CD4-positive, alpha-beta T cell treated with Interleukin-1 beta for 1 hour (primary cell): ENCODE data around the gene SLC17A3.

Experiments used
- DNase-seq, 2 donors: peaks; one replicate each; pipeline ENCODE4 v3.0.0-alpha.2; 2020 to 2022

Gene SLC17A3

DNA sequence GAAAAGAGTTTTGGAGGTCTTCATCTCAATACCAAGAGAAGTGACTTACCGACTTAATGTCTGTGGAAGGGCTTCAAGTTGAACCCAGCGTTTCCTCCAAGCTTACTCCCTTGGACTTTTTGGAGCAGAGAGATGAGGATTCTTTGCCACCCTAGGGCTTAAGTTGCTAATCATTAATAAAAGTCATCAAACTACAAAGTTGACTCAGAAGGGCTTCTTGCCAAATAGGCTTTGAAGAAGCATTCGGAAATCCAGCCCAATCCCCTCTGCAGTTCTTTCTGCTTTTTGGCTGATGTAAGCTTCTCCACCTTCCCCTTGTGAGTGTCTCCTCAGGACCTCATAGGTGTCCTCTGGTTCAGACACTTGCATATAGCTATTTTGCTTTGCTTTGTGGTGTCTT lies at the start of gene SLC17A3:
TSS of gene SLC17A3 (minus strand) at position 126 of the 400 bp plus-strand sequence. CDS start 5,856 bp downstream, outside the sequence.
- no peak for DNase-seq

DNA sequence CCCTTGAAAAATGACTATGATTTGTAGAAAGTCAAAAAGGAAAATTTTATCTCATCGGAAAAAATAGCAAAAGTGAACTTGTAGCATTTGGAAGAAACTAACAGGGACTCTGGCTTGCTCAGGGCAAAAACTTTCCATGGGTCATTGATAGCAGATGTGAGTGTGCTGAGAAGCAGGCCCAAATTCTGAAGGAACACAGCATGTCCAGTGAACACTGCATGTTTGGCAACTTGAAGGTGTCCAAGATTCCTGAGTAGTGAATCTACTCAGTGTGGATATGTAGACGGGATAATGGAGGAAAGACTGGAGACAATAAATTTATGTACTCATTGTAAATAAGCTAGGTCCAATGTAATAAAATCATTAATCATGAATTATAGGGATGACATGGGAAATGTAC lies 48.3 kb upstream of the SLC17A3 start:
- DNase-seq, result no peak

DNA sequence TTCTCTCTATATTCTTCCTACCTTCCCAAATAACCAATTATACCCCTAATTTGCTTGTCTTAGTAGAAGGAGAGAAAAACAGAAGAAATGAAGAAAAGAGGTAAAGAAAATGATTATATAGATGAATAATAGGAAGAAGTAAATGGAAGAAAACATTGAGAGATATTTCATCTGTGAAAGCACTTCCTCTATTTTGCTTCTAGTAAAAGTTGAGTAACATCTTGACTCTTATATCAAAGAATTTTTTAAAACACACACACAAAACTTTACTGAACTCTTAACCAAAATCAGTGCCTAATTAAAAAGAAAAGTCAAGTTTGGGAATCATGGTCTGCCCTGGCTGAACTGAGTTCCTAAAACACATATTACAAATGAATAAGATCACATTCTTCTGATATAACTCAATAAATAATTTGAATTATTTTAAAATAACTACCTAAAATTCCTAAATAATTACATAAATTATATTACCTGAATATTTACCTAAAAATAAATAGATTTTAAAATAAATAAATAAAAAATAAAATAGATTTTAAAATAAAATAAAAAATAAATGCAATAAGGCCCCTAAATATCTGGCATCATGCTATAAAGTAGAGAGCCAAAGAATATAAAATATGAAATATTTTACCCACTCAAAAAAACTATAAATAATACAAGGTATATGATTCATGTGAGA lies 47.6 kb upstream of the SLC17A3 start:
- DNase-seq, result no peak

DNA sequence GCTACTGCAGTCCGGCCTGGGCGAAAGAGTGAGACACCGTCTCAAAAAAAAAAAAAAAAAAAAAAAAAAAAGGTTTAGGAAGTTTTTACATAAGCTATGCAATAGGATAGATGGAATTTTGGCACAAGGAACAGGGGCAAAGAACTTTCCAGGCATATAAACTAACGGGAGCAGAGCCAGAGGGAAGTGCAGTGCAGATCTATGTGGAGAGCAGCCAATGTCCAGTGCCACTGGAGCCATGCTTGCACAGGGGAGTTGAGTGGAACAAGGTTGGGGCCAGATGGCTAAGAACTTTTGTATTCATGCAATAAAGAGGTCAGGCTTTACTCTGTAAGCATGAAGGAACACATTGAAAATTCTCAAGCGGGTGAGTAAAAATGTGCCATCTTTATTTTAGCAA lies 45.6 kb upstream of the SLC17A3 start:
- DNase-seq, result no peak

GRCh38 chr6:25918083-25918683 lies 44.1 kb upstream of the SLC17A3 start:
- no peak for DNase-seq

- no peak for DNase-seq
Observed at GRCh38 chr6:25916789-25917490, 42.9 kb upstream of the SLC17A3 start.

GRCh38 chr6:25916330-25916729 lies 42.3 kb upstream of the SLC17A3 start:
- DNase-seq, result no peak

DNA sequence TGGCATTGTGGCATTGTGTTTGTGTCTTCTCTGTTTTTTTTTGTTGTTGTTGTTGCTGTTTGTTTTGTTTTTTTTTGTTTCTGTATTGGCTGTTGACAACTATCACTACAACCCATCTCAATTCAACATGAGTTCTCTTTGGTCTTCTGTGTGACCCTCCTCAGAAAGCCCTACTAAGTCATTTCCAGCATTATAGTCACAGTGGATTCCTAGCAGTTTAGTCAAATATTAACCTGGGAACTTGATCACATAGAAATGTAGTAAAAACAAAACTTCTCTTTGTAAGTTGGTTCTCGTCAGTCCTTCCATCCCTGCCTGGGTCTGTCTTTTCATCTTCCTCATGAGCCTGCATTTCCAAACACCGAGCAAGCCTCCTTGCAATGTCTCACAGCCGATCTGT lies 39.7 kb upstream of the SLC17A3 start:
- no peak for DNase-seq

DNA sequence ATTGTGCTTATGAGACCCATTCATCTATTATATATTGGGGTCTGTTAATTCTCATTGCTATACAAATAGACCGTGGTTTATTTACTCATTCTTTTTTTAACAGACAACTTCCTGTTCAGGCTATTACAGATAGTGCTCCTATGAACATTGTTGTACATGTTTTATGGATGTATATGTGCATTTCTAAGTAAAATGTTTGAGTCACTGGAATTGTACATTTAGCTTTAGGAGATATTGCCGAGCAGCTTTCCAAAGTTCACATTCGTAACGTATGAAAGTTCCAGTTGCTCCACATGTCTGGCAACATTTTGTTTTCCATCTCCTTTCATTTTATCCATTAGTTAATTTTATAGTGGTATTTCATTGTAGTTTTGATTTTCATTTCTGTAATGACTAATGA lies 37.3 kb upstream of the SLC17A3 start:
- no peak for DNase-seq

- DNase-seq, result no peak
Observed at GRCh38 chr6:25907475-25908014, 33.5 kb upstream of the SLC17A3 start.

- DNase-seq, result no peak
Observed at GRCh38 chr6:25903467-25904099, 29.5 kb upstream of the SLC17A3 start.

DNA sequence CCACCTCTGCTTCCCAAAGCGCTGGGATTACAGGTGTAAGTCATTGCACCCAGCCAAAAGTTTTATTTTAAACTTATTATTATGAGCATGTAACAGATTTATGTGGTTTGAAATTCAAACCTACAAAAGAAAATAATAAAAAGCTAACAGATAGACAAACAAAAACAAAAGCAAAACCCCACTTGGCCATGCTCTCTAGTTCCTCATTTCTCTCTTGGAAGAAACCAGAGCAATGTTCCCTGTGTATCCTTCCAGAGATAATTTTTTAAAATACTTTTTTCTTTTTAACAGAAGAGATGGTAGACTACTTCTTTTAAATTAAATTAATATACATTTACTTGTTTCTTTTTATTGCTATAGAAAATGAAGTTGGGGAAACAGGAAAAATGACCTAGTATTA lies 28.0 kb upstream of the SLC17A3 start:
- DNase-seq, result no peak

DNA sequence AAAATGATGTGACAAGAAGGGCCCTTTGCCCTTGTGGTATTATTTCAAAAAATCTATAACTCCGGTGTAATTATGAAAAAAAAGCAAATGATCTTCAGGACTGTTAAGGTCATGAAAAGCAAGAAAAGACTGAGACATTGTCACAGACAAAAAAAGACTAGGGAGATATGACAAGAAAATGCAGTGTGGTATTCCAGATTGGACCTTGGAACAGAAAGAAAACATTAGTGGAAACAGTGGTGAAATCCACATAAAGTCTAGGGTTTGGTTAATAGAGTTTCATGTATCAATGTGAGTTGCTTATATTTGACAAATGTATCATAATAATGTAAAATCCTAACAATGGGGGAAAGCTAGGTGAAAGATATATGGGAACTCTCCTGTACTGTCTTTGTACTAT lies 26.8 kb upstream of the SLC17A3 start:
- no peak for DNase-seq

- no peak for DNase-seq
Observed at GRCh38 chr6:25899580-25900408, 25.8 kb upstream of the SLC17A3 start.

DNA sequence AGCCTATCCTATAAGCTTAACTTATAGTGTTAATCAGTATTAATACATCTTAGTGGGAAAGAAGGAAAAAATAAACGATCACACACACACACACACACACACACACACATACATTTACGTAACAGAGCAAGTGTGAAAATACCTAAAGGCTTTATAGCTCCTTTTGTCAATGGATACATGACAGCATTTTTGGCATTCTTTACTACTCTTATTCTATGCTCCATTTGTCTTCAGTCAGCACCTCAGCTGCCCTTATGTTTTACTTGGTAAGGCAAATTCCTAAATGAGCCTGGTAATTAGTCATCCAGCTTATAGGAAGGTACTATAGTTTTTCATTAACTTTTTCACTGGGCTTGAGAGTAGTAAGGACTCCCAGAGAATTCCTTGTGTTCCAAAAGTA lies 25.1 kb upstream of the SLC17A3 start:
- no peak for DNase-seq

- no peak for DNase-seq
Observed at GRCh38 chr6:25898289-25898977, 24.4 kb upstream of the SLC17A3 start.

DNA sequence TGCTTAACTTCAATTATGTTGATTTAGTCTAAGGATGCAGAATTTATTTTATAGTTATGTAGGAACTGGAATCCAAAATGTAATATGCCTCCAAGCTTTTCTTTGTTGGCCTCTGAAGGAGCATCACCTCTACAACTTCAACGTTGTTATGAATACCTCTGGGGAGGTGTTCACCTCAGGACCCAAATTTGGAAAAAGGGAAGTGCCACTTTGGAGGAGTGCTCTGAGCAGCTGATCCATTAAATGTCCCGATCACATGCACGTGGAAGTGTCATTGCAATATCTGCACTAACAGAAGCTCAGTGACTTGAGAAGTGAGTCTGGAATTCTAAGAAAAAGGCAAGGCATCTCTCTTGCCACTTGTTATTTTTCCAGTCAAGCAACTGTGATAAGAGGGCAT lies 22.2 kb upstream of the SLC17A3 start:
- no peak for DNase-seq

- no peak for DNase-seq
Observed at GRCh38 chr6:25895771-25896170, 21.7 kb upstream of the SLC17A3 start.

DNA sequence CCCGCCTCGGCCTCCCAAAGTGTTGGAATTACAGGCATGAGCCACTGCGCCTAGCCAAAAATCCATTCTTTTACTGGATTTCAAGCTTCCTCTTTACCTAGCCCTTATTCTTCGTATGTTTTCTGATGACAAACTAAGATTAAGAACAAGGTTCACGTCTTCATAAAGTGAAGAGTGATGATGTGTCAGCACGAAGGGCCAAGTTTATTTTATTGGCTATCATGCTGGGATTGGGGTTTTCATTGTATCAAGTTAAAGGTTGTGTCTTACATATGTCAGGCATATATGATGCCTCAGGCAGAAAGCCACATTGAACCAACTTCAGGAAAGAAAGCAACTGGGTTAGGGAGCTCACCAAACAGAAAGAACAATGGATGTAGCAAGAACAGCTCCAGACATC lies 19.7 kb upstream of the SLC17A3 start:
- no peak for DNase-seq

GRCh38 chr6:25892877-25893276 lies 18.8 kb upstream of the SLC17A3 start:
- DNase-seq, result no peak

GRCh38 chr6:25889877-25890853 lies 16.1 kb upstream of the SLC17A3 start:
- peak in 1 of 2 donors; percentile 34 for DNase-seq
